ENCODE data around the gene CYP2U1. TPM values are rescaled to one million over a fixed set of nuclear protein-coding genes. Genes with fewer than 3 reads are reported as not detected.
"Not testable (repeated sequence)": the region's sequence is repeated elsewhere in the genome, so short reads cannot be mapped to it uniquely, and the experiment has no call there.

CYP2U1 gene
- total RNA-seq, 2 donors from 2014 or later = 8.0 to 13.5 TPM

GRCh38 chr4:107917500-107917899, 13.8 kb upstream of the CYP2U1 start:
- no peak for DNase-seq (ENCODE audit: low spot score)
- Histone ChIP-seq H3K9me3 (no peaks in the 10 kb centered on the region), H3K27ac (no peak overlapping the region), H3K4me3 (no peak overlapping the region), H3K4me1 (replicated peaks) (no peaks in the 10 kb centered on the region), H3K27me3 (replicated peaks; ENCODE audit: insufficient read depth) (no peaks in the 10 kb centered on the region), H3K36me3 (no peaks in the 10 kb centered on the region)
- TF ChIP-seq POLR2AphosphoS5 (IDR thresholded peaks at IDR 0.05) = no peak
- TF ChIP-seq POLR2A (IDR thresholded peaks at IDR 0.05) = no peak
- TF ChIP-seq CTCF (IDR thresholded peaks at IDR 0.05) = no peak
- intact Hi-C loops (cut with DNase I) = no loop called here
- 93% methylated on average over 2 of the region's 2 CpGs for WGBS

GRCh38 chr4:107922486-107923473, 8.6 kb upstream of the CYP2U1 start:
- intact Hi-C loops (cut with DNase I) = no loop called here
- Histone ChIP-seq H3K4me3 (no peak overlapping the region), H3K4me1 (replicated peaks) (no peaks in the 10 kb centered on the region), H3K36me3 (no peaks in the 10 kb centered on the region), H3K9me3 (no peaks in the 10 kb centered on the region), H3K27me3 (replicated peaks; ENCODE audit: insufficient read depth) (no peaks in the 10 kb centered on the region), H3K27ac (no peak overlapping the region)
- TF ChIP-seq POLR2A (IDR thresholded peaks at IDR 0.05) (no peak), POLR2AphosphoS5 (IDR thresholded peaks at IDR 0.05) (no peak), CTCF (IDR thresholded peaks at IDR 0.05) (no peak)
- no peak for DNase-seq (ENCODE audit: low spot score)
- 92% methylated on average over 4 of the region's 4 CpGs for WGBS

GRCh38 chr4:107925713-107926112, 5.6 kb upstream of the CYP2U1 start:
- H3K9me3 ChIP-seq; DNase-seq (ENCODE audit: low spot score); H3K27me3 ChIP-seq (replicated peaks; ENCODE audit: insufficient read depth); H3K4me3 ChIP-seq; intact Hi-C loops (cut with DNase I); H3K4me1 ChIP-seq (replicated peaks); H3K36me3 ChIP-seq; H3K27ac ChIP-seq: not testable (repeated sequence)

- WGBS = 84% methylated on average over 4 of the region's 4 CpGs
- H3K4me1 ChIP-seq (replicated peaks); H3K4me3 ChIP-seq: not testable (repeated sequence)
Measured at GRCh38 chr4:107926875-107927274, 4.5 kb upstream of the CYP2U1 start.

GRCh38 chr4:107931775-107932321, 499 bp downstream of the CYP2U1 start:
- peak overlapping the region; percentile 70 to 74 for H3K27ac ChIP-seq
- 1% methylated on average over 30 of the region's 45 CpGs for WGBS
- peak; percentile 8 for DNase-seq (ENCODE audit: low spot score)
- no peaks in the 10 kb centered on the region for H3K27me3 ChIP-seq (replicated peaks; ENCODE audit: insufficient read depth)
- no peaks in the 10 kb centered on the region for H3K9me3 ChIP-seq
- no peaks in the 10 kb centered on the region for H3K36me3 ChIP-seq
- intact Hi-C loops (cut with DNase I) = loop anchor here (5.0 kb wide), 1 partner anchor 60 kb away; no protein-coding TSS in a partner anchor
- no peaks in the 10 kb centered on the region for H3K4me1 ChIP-seq (replicated peaks)
- peak overlapping the region; percentile 71 to 79 for H3K4me3 ChIP-seq
- TF ChIP-seq POLR2AphosphoS5 (IDR thresholded peaks at IDR 0.05) (no peak), POLR2A (IDR thresholded peaks at IDR 0.05) (no peak), CTCF (IDR thresholded peaks at IDR 0.05) (no peak)

More at GRCh38 chr4:107926875-107927274, 4.5 kb upstream of the CYP2U1 start:
- DNase-seq (ENCODE audit: low spot score); intact Hi-C loops (cut with DNase I); H3K9me3 ChIP-seq; H3K36me3 ChIP-seq; H3K27me3 ChIP-seq (replicated peaks; ENCODE audit: insufficient read depth); H3K27ac ChIP-seq: not testable (repeated sequence)
